ENCODE data around the gene CCDC122. TPM values are rescaled to one million over a fixed set of nuclear protein-coding genes. Genes with fewer than 3 reads are reported as not detected.
A peak's percentile ranks its signal among the peaks of the same experiment; 100 is the strongest.

The CCDC122 gene
- total RNA-seq, 1 experiment from 2014 or later: 6.2 TPM

DNA sequence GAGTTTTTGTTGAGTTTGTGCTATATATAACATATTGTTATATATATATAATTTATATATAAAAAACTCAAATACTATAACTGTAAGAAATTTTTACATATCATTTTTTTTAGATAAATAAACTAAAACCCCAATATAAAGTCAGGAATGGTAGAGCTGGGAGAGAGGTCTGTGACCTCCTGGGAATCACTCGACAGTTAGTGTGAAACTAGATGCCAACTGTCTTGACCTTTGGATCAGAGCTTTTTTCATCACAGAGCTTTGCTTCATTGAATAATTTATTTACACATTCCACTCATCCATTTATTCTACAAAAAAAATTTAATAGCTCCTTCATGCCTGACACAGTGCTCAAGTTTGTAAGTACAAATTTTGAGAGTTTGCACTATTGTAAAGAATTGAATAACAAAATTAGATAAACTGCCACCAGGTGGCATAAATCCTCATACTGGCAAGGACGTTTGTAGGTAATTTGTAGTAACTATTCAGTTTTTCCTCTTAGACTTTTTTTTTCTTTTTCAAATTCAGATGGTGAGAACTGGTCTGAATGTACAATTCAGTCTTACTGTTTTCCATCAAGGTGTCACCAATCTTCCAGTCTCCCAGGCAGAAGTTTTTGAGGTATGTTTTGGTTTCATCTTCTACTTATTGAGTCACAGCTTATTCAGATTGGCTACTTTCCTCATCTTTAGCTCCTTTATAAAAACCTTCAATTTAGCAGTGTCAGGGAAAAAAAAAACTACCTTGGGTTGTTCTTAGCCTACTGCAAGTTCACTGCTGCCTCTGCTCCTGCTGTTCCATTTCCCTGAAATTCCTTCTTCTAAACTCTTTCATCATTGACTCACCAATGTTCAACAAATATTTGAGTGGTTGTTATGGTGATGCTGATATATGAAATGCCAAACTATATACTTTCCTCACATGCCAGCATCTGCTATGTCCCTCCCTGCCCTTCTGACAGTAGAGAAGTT lies 28.9 kb upstream of the CCDC122 start:
- CTCF ChIA-PET: interaction anchor here (0.6 to 1.5 kb wide), 2 partner anchors 138 to 529 kb away, joined by 6 to 7 read pairs; no protein-coding TSS in a partner anchor
- TF ChIP-seq, protein P1, sequence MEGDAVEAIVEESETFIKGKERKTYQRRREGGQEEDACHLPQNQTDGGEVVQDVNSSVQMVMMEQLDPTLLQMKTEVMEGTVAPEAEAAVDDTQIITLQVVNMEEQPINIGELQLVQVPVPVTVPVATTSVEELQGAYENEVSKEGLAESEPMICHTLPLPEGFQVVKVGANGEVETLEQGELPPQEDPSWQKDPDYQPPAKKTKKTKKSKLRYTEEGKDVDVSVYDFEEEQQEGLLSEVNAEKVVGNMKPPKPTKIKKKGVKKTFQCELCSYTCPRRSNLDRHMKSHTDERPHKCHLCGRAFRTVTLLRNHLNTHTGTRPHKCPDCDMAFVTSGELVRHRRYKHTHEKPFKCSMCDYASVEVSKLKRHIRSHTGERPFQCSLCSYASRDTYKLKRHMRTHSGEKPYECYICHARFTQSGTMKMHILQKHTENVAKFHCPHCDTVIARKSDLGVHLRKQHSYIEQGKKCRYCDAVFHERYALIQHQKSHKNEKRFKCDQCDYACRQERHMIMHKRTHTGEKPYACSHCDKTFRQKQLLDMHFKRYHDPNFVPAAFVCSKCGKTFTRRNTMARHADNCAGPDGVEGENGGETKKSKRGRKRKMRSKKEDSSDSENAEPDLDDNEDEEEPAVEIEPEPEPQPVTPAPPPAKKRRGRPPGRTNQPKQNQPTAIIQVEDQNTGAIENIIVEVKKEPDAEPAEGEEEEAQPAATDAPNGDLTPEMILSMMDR (IDR thresholded peaks at IDR 0.05; ENCODE audit: unreplicated experiment): peak; percentile 44
- H3K4me1 Mint-ChIP-seq (ENCODE audit: low read depth, unreplicated experiment): peaks cover 18% of the 10 kb centered on the region
- H3K36me3 Mint-ChIP-seq (ENCODE audit: insufficient read depth, unreplicated experiment): no peaks in the 10 kb centered on the region
- intact Hi-C loops (cut with micrococcal nuclease; ENCODE audit: unreplicated experiment): loop anchor here (2.0 kb wide), 1 partner anchor 140 kb away; no protein-coding TSS in a partner anchor
- H3K4me3 Mint-ChIP-seq (ENCODE audit: low read depth, unreplicated experiment): no peak overlapping the region
- DNase-seq: peak; percentile 8
- H3K27ac Mint-ChIP-seq (ENCODE audit: unreplicated experiment): peak overlapping the region; percentile 83
- H3K9me3 Mint-ChIP-seq (ENCODE audit: low read depth, unreplicated experiment): no peaks in the 10 kb centered on the region
- H3K27me3 Mint-ChIP-seq (ENCODE audit: unreplicated experiment): no peaks in the 10 kb centered on the region
- no TSS peak for BruUV-seq (replicated peaks)

DNA sequence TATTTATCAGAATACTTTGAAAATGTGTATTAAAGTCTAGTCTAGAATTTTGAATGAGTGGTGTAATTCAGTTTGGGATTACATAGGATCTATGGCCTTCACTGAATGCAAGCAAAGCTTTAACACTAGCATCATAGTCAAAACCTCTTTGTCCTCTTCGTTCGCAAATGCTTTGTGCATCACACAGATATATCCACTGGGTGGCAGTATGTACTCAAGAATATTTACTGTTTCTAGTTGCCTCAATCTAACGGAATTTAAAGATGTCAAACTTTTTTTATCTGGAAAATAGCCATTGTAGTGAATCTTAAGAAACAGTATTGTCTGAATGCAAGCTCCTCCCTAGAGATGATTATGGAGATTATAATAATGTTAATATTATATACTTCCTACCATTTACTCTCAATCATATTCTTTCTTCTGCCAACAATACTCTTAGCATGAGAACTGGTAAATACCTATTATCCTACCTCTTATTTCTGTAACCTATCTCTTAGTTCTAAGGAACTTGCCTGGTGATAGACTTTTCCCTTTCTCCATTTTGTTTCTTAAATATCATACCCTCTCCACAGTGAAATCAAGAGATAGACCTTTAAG lies 26.0 kb upstream of the CCDC122 start:
- H3K4me1 Mint-ChIP-seq (ENCODE audit: low read depth, unreplicated experiment): peaks cover 18% of the 10 kb centered on the region
- no peaks in the 10 kb centered on the region for H3K9me3 Mint-ChIP-seq (ENCODE audit: low read depth, unreplicated experiment)
- no peak overlapping the region for H3K27ac Mint-ChIP-seq (ENCODE audit: unreplicated experiment)
- no TSS peak for BruUV-seq (replicated peaks)
- CTCF ChIA-PET: interaction anchor here (0.6 kb wide), 3 partner anchors 143 to 538 kb away, joined by 3 to 5 read pairs (median 4); no protein-coding TSS in a partner anchor
- peak; percentile 23 for DNase-seq
- no peaks in the 10 kb centered on the region for H3K27me3 Mint-ChIP-seq (ENCODE audit: unreplicated experiment)
- intact Hi-C loops (cut with micrococcal nuclease; ENCODE audit: unreplicated experiment): loop anchor here (1.0 kb wide), 2 partner anchors 533 to 566 kb away; no protein-coding TSS in a partner anchor
- no peaks in the 10 kb centered on the region for H3K36me3 Mint-ChIP-seq (ENCODE audit: insufficient read depth, unreplicated experiment)
- H3K4me3 Mint-ChIP-seq (ENCODE audit: low read depth, unreplicated experiment): no peak overlapping the region
- TF ChIP-seq, protein P1 (IDR thresholded peaks at IDR 0.05; ENCODE audit: unreplicated experiment): peak; percentile 44

DNA sequence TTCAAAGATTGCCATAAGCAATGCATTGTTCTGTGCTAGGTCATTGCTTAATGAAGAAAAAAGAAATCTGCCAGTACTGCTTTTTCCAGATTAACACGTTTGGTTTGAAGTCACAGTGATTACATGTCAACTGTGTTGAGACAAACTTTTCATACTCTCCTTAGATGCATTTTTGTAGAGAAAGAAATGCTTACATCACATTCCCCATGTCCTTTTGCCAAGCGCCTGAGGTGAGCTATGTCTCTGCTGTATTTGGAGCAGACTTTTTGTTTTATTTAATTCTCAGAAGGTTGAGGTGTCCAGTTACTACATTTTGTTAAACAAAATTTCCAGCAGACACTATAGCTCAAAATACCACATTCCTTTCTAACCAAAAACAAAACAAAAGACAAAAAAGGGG lies 16.4 kb upstream of the CCDC122 start:
- BruUV-seq (replicated peaks): no TSS peak
- no peaks in the 10 kb centered on the region for H3K9me3 Mint-ChIP-seq (ENCODE audit: low read depth, unreplicated experiment)

DNA sequence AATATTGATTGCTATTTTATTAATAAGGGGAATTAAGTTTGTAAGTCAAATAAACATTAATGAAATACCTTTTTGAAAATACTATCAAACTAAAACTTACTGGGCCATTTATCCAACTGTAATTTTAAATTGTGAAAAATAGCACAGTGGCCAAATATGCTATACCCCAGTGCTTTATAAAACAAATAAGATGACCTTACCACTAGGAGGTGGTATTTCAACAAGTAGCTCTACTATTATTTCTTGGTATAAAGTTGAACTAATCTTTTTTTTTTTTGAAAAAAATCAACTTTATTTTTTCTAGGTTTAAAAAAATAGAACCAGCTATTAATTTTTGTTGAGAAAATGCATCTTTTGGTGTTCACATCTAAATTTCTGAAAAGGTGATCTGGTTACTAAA lies 14.9 kb upstream of the CCDC122 start:
- H3K36me3 Mint-ChIP-seq (ENCODE audit: insufficient read depth, unreplicated experiment): no peaks in the 10 kb centered on the region
- no peak for DNase-seq
- H3K27me3 Mint-ChIP-seq (ENCODE audit: unreplicated experiment): no peaks in the 10 kb centered on the region
- CTCF ChIA-PET: interaction anchor here (0.6 to 1.6 kb wide), 2 partner anchors 11 to 1004 kb away, joined by 3 to 4 read pairs; no protein-coding TSS in a partner anchor
- intact Hi-C loops (cut with micrococcal nuclease; ENCODE audit: unreplicated experiment): no loop called here
- no peak overlapping the region for H3K4me3 Mint-ChIP-seq (ENCODE audit: low read depth, unreplicated experiment)
- no peak overlapping the region for H3K27ac Mint-ChIP-seq (ENCODE audit: unreplicated experiment)
- BruUV-seq (replicated peaks): no TSS peak
- H3K9me3 Mint-ChIP-seq (ENCODE audit: low read depth, unreplicated experiment): no peaks in the 10 kb centered on the region
- H3K4me1 Mint-ChIP-seq (ENCODE audit: low read depth, unreplicated experiment): peaks cover 11% of the 10 kb centered on the region
- TF ChIP-seq, protein P1 (IDR thresholded peaks at IDR 0.05; ENCODE audit: unreplicated experiment): no peak

More for the DNA sequence above, 16.4 kb upstream of the CCDC122 start:
- TF ChIP-seq, protein P1 (IDR thresholded peaks at IDR 0.05; ENCODE audit: unreplicated experiment): no peak
- H3K36me3 Mint-ChIP-seq (ENCODE audit: insufficient read depth, unreplicated experiment): no peaks in the 10 kb centered on the region
- DNase-seq: no peak
- H3K27ac Mint-ChIP-seq (ENCODE audit: unreplicated experiment): no peak overlapping the region
- H3K4me1 Mint-ChIP-seq (ENCODE audit: low read depth, unreplicated experiment): peaks cover 11% of the 10 kb centered on the region
- intact Hi-C loops (cut with micrococcal nuclease; ENCODE audit: unreplicated experiment): no loop called here
- H3K4me3 Mint-ChIP-seq (ENCODE audit: low read depth, unreplicated experiment): no peak overlapping the region
- no peaks in the 10 kb centered on the region for H3K27me3 Mint-ChIP-seq (ENCODE audit: unreplicated experiment)
- CTCF ChIA-PET: no interaction called here

Measured in Calu3 (cell line).